CD1c-positive myeloid dendritic cell (primary cell): ENCODE data around the gene TRIP10.

Experiments used
- DNase-seq: peaks from one replicate; pipeline ENCODE4 v3.0.0-alpha.2; 2016; ENCODE audit errors: extremely low spot score

The TRIP10 gene

DNA sequence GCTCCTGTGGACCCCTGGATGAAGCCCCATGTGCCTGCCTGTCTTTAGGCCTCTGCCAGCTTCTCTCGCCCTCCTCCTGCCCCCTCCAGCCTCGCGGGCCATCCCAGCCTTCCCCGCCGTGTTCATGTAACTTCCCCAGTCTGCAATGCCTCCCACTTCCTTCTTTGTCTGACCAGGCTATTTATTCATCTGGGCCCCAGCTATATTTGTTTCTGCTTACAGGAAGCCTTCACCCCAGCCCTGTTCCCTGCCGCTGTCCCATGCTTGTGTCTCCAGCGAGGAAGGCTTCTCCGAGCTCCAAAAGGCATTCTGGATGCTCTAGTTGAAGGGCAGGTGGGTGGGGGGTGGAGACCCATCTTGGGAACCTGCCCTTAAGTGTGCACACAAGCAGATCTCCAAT lies 11.1 kb upstream of the TRIP10 start:
- peak; percentile 75 for DNase-seq

DNA sequence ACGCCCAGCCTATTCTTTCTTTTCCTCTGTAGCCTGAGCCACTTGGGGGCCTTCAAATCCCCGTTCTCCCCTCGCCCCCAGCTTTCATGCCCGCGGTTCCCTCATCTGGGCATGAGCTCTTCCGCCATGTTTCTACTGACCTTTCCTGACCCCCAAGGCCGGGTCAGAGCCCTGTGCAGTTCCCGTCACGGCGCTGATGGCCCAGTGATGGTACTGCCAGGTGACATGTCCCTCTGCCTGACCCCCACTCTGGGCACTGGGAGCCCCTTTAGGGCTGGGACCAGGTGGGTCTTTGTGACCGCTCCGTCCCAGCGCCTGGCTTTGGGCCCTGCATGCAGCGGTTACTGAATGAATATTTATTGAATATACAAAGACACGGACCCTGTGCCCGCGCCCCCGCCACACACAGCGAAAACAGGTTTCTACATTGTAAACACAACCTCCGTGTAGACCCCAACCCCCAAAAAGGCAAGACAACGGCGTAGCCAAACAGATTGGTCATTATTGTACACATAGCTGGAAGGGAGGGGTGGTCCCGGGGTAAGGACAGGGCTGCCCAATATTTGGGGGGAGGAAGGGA lies 9.8 kb upstream of the TRIP10 start:
- no peak for DNase-seq

DNA sequence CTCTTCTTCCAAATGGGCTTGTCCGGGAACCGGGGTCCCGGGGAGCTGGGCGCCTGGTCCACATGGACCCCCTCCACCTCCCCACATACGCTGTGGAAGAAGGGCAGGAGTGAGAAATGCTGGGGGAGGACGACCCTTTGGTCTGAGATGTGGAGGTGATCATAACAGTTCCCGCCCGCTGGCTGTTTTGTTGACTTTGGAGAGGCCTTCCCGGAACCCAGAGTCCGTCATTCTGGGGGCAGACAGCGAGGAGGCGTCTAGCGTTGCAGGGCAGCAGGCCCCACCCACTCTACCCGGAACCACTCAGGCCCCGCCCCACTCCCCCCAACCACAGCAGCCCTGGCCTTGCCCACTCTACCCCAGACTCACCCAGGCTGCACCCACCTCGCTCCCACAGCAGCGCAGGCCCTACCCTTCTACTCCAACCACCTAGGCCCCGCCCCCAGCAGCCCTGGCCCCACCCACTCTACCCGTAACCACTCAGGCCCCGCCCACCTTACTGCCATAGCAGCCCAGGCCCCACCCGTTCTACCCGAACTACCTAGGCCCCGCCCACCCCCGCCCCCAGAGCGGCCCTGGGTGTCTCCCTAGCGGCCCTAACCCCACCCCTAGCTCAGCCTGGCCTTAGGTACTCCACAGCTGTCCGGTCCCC lies 9.2 kb upstream of the TRIP10 start:
- peak; percentile 19 for DNase-seq

DNA sequence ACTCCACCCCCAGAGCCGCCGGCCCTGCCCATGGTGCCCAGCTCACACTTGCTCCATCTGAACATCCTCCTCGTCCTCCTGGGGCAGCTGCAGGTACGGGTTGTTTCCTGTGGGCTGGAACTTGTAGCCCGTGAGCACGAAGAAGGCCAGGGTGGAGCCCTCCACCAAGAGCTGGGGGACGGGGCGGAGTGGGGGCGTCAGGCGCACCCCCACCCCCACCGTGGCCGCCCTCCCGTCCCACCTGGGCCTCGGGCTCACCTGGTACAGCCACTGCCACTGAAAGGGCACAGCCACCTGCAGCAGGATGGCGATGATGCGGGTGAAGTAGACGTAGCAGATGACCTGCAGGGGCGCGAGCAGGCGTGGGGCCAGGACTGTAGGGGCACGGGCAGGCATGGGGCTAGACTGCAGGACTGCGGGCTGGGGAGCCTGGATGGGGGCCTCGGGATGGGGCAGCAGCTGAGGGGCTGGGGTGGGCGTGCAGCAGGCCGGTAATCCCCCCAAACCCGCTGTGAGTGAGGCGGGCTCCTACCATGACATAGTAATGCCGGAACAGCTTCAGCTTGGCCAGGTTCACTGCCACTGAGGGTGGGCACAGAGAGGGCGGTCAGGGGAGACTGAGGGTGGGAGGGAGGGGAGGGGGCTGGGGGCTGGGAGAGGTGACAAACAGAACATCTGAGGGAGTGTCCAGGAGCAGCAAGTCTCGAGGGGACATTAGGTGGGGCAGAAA lies 8.4 kb upstream of the TRIP10 start:
- DNase-seq: no peak

DNA sequence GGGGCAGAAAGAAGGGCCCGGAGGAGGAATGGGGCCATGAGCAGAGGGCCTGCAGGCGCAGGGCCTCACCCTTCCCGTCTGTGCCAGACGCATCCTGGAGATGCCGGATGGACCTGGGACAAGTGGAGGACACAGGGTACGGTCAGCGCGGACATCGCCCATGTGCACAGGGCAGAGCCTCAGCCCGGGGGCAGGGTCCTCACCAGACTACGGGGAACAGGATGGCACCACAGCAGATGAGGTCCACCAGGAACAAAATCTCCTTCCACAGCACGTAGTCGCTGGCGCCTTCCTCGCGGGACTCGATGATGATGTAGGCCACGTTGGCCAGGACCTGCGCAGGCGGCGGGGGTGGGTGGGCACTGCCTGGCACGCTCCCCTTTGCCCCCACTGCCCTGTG lies 7.7 kb upstream of the TRIP10 start:
- DNase-seq: no peak

DNA sequence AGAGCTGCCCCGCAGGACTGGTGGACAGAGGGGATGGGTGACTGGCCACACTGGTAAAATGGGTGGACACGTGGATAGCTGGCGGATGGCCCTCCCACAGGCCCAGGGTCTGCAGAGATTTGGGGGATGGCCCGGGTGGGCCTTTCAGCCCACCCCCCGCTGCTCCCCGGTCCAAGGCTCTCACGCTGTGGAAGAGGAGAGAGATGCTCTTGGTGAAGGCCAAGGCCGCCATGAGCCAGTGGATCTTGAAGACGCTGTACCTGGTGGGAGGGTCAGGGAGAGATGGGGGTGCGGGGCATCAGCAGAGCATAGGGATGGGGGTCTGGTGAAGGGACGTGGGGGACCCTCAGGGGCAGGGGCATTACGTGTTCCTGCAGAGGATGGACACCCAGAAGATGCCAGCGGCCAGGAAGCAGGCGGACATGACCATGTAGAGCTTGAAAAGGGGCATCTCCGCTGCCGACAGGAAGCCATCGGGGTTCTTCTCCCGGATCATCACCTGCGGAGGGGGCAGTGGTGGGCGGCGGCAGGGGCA lies 6.6 kb upstream of the TRIP10 start:
- DNase-seq: no peak

DNA sequence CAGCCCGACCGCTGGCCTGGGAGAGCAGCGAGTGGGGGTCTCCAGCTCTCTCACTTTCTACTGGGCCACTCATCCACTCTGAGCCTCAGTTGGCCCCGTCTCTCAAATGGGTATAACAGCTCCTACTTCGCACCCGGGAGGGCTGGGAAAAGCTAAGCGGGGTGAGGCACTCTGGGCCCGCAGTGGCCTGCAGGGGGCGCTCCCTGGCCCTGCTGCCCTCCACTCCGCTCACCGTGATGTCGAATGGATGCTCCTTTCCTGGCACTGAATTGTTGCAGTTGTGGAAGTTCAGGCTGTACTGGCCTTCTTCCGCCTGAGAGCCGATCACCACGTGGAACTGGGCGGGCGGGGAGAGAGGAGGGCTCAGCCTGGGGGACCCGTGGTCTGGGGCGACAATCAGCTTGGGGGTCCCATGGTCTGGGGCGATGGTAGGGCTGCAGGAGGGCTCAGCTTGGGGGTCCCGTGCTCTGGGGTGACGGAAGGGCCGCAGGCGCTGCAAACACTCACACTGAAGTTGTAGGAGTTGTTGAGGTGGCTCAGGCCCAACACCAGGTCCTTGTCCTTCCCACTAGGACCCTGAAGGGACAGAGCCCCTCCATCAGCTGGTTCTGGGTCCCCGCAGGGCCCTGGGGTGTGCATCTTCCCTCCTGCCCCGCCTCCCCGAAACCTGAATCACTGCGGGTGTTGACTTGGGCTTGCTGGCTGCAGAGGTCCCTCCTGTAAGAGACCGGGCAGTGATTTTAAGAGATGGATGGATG lies 6.0 kb upstream of the TRIP10 start:
- DNase-seq: no peak

DNA sequence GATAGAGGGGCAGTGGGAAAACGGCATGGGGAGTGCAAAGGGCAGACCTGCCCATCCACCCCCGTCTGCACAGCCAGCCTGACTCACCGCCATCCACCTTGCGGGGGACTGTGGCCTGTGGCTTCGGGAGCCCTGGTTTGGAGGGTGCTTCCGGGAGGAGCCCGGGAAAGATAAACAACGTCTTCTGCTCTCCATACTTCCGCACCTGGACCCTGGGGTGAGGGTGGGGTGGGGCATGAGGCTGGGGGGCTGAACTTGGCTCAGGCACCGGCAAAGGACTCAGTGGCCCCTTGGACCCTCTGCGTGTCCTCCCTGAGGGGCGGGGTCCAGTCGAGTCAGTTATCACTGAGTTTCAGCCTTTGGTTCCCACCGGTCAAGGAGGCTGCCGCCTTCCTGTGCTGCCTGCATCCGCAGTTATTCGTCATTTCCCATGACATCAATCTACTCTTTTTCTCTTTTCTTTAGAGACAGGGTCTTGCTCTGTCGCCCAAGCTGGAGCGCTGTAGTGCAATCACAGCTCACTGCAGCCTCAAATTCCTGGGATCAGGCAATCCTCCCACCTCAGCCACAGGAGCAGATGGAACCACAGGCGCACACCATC lies 5.3 kb upstream of the TRIP10 start:
- DNase-seq: no peak

DNA sequence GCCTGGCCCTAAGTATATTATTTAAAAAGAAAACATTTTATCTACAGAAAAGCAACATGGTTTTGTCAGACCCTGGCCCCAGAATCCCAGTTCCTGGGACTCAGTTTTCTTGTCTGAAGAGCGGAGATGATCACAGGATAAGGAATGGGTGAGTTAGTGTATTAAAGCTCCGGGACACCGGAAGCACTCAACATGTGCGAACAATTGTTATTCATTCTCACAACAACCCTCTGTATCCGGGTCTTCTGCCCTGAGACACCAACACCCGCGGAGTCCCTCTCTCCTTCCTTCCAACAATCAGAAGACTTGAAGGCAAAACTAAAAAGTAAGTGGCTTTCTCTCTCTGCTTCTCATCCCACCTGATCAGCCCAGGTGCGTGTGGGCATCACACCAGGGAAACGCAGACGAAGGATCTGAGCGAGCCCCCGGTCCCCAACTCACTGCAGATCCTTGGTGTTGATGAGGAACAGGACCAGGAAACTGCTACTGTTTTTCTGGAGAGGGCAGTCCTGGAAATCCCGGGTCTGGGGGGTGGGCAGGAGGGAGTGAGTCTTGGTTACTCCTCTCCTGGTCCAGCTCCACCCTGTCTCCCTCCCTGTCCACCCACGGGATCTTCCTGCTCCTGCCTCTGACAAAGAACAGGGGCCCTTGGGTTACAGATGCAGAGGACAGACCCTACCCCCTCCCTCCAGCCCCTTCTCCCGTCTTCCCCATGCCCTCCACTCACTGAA lies 4.1 kb upstream of the TRIP10 start:
- no peak for DNase-seq

DNA sequence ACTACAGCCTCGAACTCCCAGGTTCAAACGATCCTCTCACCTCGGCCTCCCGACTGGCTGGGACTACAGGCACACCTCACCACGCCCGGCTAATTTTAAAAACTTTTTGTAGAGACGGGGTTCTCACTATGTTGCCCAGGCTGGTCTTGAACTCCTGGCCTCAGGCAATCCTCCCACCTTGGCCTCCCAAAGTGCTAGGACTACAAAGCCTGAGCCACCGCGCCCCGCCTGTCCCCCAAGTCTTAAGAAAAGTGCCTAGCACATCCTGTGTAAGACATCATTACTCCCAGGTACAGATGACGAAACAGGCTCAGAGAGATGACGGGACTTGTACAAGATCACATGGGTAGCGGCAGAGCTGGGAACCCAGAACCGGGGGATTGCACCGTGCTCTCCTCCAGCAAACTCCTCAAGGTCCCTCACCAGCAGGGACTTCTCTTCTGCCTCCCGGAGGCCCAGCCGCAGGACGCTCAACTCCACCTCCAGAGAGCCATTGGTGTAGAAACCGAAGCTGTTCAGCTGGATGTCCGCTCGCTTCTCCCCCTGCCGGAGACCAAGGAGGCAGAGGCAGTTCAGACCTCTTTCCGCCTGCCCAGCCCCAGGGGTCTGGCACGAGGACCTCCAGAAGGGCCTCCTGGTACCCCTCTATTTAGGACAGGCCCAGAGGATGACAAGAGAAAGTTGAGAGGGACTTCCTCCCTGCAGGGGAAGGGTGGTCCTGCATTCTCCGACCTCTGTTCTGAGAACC lies 3.1 kb upstream of the TRIP10 start:
- peak; percentile 83 for DNase-seq

DNA sequence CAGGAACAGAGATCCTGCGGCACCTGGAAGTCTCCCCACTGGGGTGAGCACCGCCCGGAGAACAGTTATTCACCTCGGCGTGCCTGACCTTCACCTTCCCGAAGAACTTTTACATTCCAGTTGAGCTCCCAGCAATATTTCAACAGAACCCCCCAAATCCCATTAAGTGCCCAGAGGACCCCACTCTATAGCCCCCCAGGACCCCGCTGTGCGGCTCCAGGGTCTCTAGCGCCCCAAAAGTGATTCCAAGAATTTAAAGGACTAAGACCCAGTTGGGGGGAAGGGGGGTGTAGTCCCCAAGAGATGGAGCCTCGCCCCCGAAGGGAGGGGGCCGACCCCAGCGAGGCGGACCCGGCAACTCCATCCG lies 2.6 kb upstream of the TRIP10 start:
- DNase-seq: no peak

DNA sequence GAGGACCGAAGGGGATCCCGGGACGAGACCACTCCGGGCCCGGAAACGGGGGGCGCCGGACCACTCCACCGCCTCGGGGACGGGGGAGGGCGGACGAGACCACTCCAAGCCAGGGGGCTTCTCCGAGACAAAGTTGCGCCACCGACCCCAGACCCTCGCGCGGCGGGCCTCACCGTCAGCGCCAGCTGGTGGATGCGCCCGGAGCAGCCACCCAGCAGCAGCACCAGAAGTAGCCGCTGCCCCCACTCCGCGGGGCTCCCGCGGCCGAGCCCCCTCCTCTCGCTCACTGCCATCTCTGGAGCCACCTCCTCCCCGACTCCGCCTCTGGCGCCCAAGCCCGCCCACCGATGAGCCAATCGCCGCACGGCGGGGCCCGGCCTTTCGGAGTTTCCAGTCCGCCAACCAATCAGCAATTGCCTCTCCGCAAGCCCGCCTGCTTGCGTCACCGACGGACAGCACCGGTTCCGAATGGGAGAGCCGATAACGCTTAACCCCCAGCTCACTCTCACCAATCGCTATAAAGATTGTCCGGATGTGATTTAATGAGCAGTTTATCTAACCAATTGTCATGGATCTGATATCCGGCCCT lies 2.1 kb upstream of the TRIP10 start, which contains the start of gene GPR108:
TSS of gene GPR108 (minus strand) at position 297 of the 589 bp plus-strand sequence. CDS start at position 293, 4 bp downstream.
- peak; percentile 100 for DNase-seq

DNA sequence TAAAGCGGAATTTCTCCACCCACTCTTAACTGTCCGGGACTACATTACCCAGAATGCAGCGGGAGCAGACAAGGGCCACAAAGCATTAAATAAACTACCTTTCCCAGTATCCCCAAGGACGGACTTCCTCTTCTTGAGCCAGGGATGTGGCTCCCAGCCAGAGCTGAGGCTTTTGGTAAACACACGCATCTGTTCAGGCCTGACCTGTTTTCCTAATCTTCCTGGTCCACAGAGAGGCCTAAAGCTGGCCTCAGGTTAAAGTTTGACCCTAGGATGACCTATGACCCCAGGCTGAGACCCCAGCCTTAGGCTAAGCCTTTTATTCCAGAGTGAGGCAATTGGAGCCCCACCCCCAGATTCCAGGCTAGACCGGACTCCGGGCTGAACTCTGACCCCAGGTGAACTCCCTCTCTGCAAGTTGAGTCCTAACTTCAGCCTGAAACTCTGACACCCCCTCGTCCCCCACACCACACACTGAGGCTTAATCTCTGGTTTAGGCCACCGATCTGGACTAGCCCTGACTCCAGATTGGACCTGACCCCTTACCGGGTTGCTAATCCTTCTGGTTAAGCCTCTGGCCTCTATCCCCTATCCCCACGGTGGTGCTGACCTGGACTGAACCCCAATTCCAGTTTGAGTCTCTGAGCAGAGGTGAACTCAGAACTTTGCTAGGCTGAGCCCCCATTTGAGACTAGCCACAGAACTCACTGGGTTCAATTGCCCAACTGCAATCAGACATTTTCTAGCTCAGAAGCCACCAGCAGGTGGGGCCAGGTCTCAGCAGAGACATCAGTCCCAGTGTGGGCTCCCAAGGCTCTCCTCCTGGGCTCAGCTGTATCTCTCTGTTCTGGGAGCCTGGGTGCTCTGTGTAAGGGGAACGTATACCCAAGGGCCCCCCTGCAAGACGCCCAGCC lies 1.4 kb upstream of the TRIP10 start:
- DNase-seq: peak; percentile 79

DNA sequence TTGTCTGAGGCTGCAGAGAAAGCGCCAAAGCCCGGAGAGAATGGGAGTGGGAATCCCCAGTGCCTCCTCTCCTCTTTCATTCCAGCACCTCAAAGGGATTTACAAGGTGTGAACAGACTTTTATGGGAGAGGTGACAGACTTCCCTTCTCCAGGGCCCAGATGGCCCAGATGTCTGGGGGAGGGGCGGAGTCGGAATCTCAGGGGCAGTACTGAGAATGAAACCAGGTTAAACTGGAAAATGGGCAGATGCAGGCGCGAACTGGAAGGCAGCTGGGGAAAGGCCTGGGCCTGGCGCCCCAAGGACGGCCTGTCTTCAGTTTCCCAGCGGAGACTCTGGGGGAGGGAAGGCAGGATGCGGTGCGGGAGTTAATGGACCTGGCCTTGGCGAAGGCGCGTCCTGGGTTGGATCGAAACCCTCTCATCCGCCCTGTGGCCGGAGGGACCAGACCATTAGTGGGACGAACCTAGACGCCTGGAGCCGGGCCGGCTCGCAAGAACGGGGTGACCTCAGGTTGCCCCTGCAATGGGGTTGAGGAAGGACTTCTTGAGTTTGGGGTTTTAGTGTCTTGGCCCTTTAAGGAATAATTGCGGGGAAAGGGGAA lies 592 bp upstream of the TRIP10 start:
- DNase-seq: no peak

DNA sequence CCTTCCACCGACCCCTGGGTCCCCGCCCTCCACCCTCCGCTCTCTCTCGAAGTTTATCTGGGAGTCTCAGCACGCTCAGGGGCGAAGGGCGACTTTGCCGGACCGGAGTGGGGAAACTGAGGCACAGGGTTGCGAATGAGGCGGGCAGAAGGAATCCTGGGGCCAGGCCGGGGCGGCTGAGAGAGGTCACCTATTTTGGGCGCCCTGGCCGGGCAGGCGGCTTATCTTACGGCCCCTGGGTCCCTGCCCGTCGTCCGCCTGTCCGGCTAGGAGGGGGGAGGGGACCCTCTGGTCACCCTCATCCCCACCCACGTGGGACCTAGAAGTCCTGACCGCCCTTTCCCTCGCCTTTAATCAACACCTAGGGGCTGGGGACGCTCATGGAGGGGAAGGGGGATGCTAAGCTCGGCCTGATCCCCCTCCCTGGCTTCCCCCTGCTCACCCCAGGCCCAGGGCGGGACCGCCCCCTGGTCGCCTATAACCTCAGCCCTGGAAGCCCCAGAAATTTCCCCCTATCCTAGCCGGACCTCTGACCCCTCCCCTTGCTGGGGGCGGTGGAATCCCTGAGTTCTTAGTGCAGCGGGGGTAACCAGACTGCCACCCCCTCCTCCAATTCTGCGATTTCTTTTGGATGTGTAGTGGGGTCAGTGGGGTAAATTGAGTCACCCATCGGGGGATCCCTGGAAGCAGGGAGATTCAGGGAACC lies 556 bp downstream of the TRIP10 start:
- peak; percentile 5 for DNase-seq

DNA sequence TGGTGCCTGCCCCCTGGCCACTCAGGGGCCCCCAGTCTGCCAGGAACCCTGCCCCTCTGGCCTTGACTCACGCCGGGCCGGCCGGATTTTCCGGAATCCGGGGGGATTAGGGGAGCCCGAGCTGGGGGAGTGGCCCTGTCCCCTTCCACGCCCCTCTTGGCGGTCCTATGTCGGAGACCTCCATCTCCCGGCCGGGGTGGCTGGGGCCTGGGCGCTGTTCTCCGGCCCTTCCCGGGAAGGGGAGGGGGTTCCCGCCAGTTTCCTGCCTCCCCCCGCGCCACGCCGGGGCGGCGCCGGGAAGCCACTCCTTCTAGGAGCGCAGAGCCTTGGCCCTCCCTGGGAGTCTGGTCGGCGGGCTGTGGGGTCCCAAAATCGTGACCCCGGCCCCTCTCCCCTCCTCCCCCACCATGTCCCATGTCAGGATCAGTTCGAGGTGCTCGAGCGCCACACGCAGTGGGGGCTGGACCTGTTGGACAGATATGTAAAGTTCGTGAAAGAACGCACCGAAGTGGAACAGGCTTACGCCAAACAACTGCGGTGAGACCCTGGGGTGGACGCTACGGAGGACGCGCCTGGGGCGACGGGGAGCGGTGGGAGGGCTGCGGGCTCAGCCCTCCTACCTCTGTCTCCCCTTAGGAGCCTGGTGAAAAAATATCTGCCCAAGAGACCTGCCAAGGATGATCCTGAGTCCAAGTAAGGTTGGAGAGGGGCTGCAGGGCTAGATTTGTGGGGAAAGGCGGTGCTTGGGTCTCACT lies 1.3 kb downstream of the TRIP10 start:
- DNase-seq: peak; percentile 8

DNA sequence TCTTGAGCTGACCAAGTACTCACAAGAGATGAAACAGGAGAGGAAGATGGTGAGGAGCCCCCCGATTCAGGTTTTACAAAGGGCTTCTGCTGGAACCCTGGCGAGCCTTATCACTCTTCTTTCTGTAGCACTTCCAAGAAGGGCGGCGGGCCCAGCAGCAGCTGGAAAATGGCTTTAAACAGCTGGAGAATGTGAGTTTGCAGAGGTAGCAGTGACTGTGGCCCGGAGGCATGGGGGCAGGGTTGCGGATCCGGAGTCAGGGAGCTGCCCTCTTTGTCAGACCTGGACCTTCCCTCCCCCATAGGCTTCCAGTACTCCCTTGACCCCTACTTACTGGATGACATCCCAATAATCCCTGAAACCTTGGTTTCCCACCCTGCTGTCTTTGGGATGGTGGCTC lies 3.6 kb downstream of the TRIP10 start:
- DNase-seq: no peak
